H1 (cell line): ENCODE measurements around the gene ANAPC5. TPM values are rescaled to one million over a fixed set of nuclear protein-coding genes. Genes with fewer than 3 reads are reported as not detected.

ENCODE experiments used
- CTCF ChIA-PET: fragments of 300-600 bp; sonication (Branson Sonifier 250); formaldehyde crosslinking; loops from one replicate; lab custom pipeline; 2021; ENCODE audit not compliant: partially characterized antibody; lab: Charles Lee
- POLR2A ChIA-PET: fragments of 300-600 bp; sonication (Branson Sonifier 250); formaldehyde crosslinking; loops from one replicate; lab custom pipeline; 2021; ENCODE audit warnings: inconsistent platforms; ENCODE audit not compliant: partially characterized antibody; lab: Charles Lee
- DNase-seq, 2 experiments: peaks; one replicate each; pipeline versions ENCODE4 v3.0.0 to v3.0.0-alpha.2; 2010 to 2022; ENCODE audit warnings: low spot score in 2 of 2, low read depth in 1 of 2, mixed read lengths in 1 of 2
- FAIRE-seq: peaks from 2 replicates; lab custom pipeline; 2011; peaks lifted over from hg19 to GRCh38; lab: Jason Lieb, UNC
- H2AFZ ChIP-seq: 2 replicates; pipeline ENCODE4 v1.8.1; 2012; ENCODE audit warnings: low read length, inconsistent platforms
- H2AK5ac ChIP-seq: 2 replicates; pipeline ENCODE4 v1.6.1; 2013; ENCODE audit warnings: low read depth, low read length
- H2BK120ac ChIP-seq: replicated peaks from 2 replicates; pipeline ENCODE3; 2013; ENCODE audit warnings: low read depth, low read length, inconsistent platforms
- H2BK12ac ChIP-seq: 2 replicates; pipeline ENCODE4 v1.6.1; 2013; ENCODE audit warnings: low read depth, low read length
- H2BK15ac ChIP-seq: 2 replicates; pipeline ENCODE4 v1.6.1; 2013; ENCODE audit warnings: low read length
- H2BK20ac ChIP-seq: 2 replicates; pipeline ENCODE4 v1.6.1; 2013; ENCODE audit warnings: low read length
- H2BK5ac ChIP-seq: 2 replicates; pipeline ENCODE4 v1.6.1; 2013; ENCODE audit warnings: low read depth, low read length
- H3K14ac ChIP-seq: 2 replicates; pipeline ENCODE4 v1.6.1; 2013; ENCODE audit warnings: inconsistent platforms; ENCODE audit not compliant: insufficient read length
- H3K18ac ChIP-seq: 2 replicates; pipeline ENCODE4 v1.6.1; 2013; ENCODE audit warnings: low read length; ENCODE audit errors: extremely low read depth
- H3K23ac ChIP-seq: 2 replicates; pipeline ENCODE4 v1.6.1; 2013; ENCODE audit warnings: inconsistent platforms; ENCODE audit not compliant: insufficient read length
- H3K23me2 ChIP-seq: 2 replicates; pipeline ENCODE4 v1.6.1; 2013; ENCODE audit warnings: low read depth, low read length
- H3K27ac ChIP-seq: 2 replicates; pipeline ENCODE4 v1.6.1; 2011; ENCODE audit warnings: low read depth, low read length, inconsistent platforms
- H3K27me3 ChIP-seq, 4 experiments: replicated peaks in 1 of 4; 1 replicate in 1 of 4; 2 replicates in 3 of 4; pipeline versions ENCODE4 v1.6.1 to v1.8.1; 2011 to 2013; ENCODE audit warnings: low read length in 3 of 4, mild to moderate bottlenecking in 3 of 4, inconsistent platforms in 2 of 4, mixed read lengths in 2 of 4, moderate library complexity in 1 of 4; ENCODE audit not compliant: control insufficient read depth in 3 of 4, insufficient read depth in 3 of 4; ENCODE audit errors: extremely low read depth in 1 of 4
- H3K36me3 ChIP-seq, 4 experiments: 2 replicates each; pipeline versions ENCODE4 v1.6.1 to v1.8.1; 2011 to 2013; ENCODE audit warnings: mild to moderate bottlenecking in 4 of 4, low read length in 3 of 4, moderate library complexity in 2 of 4, control low read depth in 1 of 4, inconsistent platforms in 1 of 4; ENCODE audit not compliant: insufficient read depth in 4 of 4, control insufficient read depth in 2 of 4
- H3K4ac ChIP-seq: replicated peaks from 2 replicates; pipeline ENCODE3; 2013; ENCODE audit warnings: low read length, low read depth, mixed read lengths, inconsistent platforms; ENCODE audit not compliant: insufficient read length
- H3K4me1 ChIP-seq, 4 experiments: replicated peaks in 1 of 4; 1 replicate in 1 of 4; 2 replicates in 3 of 4; pipeline versions ENCODE4 v1.6.1 to v1.8.1; 2011 to 2013; ENCODE audit warnings: low read length in 3 of 4, inconsistent platforms in 2 of 4, mixed read lengths in 1 of 4; ENCODE audit not compliant: insufficient read depth in 4 of 4, control insufficient read depth in 3 of 4
- H3K4me2 ChIP-seq, 2 experiments: 2 replicates each; pipeline versions ENCODE4 v1.6.1 to v1.8.1; 2011 to 2013; ENCODE audit warnings: low read depth in 2 of 2, low read length in 2 of 2, control low read depth in 1 of 2, inconsistent platforms in 1 of 2, mild to moderate bottlenecking in 1 of 2; ENCODE audit not compliant: insufficient read depth in 1 of 2
- H3K4me3 ChIP-seq, 4 experiments: fragments of 200-600, 300-600 bp in 1 of 4; sonication (generic), shearing (Covaris generic), sonication (Bioruptor Twin) in 1 of 4; 2 replicates each; pipeline versions ENCODE4 v1.5.1 to v1.8.1; 2011 to 2016; ENCODE audit warnings: low read length in 4 of 4, low read depth in 3 of 4, control low read depth in 2 of 4, inconsistent platforms in 2 of 4, mild to moderate bottlenecking in 2 of 4, mixed read lengths in 1 of 4, moderate library complexity in 1 of 4; ENCODE audit not compliant: insufficient read depth in 2 of 4; ENCODE audit errors: extremely low read depth in 1 of 4
- H3K56ac ChIP-seq: replicated peaks from 2 replicates; pipeline ENCODE3; 2013; ENCODE audit warnings: low read depth, mild to moderate bottlenecking, mixed read lengths, low read length, inconsistent platforms; ENCODE audit not compliant: insufficient read length
- H3K79me1 ChIP-seq: 2 replicates; pipeline ENCODE4 v1.6.1; 2013; ENCODE audit warnings: low read depth, low read length, control low read depth
- H3K79me2 ChIP-seq, 2 experiments: 2 replicates each; pipeline versions ENCODE4 v1.6.1 to v1.8.1; 2012 to 2013; ENCODE audit warnings: low read length in 2 of 2, mild to moderate bottlenecking in 2 of 2, inconsistent platforms in 1 of 2; ENCODE audit not compliant: insufficient read depth in 2 of 2, control insufficient read depth in 1 of 2
- H3K9ac ChIP-seq, 4 experiments: replicated peaks in 1 of 4; 1 replicate in 1 of 4; 2 replicates in 3 of 4; pipeline versions ENCODE4 v1.6.1 to v1.8.1; 2011 to 2013; ENCODE audit warnings: low read depth in 3 of 4, low read length in 3 of 4, control low read depth in 2 of 4, mild to moderate bottlenecking in 2 of 4, moderate library complexity in 2 of 4, inconsistent platforms in 1 of 4; ENCODE audit errors: extremely low read depth in 1 of 4
- H3K9me3 ChIP-seq, 2 experiments: 2 replicates each; pipeline versions ENCODE4 v1.6.1 to v1.8.1; 2012 to 2013; ENCODE audit warnings: mild to moderate bottlenecking in 2 of 2, moderate library complexity in 2 of 2, control low read depth in 1 of 2, inconsistent platforms in 1 of 2, low read depth in 1 of 2, low read length in 1 of 2, mixed read lengths in 1 of 2; ENCODE audit not compliant: insufficient read depth in 2 of 2
- H4K20me1 ChIP-seq, 2 experiments: replicated peaks in 1 of 2; 2 replicates each; pipeline versions ENCODE3 to v1.8.1; 2011 to 2013; ENCODE audit warnings: inconsistent platforms in 2 of 2, low read length in 2 of 2, mild to moderate bottlenecking in 1 of 2; ENCODE audit not compliant: insufficient read depth in 2 of 2, control insufficient read depth in 1 of 2
- H4K5ac ChIP-seq: 2 replicates; pipeline ENCODE4 v1.6.1; 2013; ENCODE audit warnings: low read length, low read depth, mixed read lengths, inconsistent platforms; ENCODE audit not compliant: insufficient read length
- H4K8ac ChIP-seq: 2 replicates; pipeline ENCODE4 v1.8.0; 2013; ENCODE audit warnings: mild to moderate bottlenecking, moderate library complexity, low read length, inconsistent platforms; ENCODE audit not compliant: insufficient read depth; ENCODE audit errors: extremely low read depth
- H4K91ac ChIP-seq: replicated peaks from 2 replicates; pipeline ENCODE3; 2013; ENCODE audit warnings: low read length, mixed read lengths, inconsistent platforms; ENCODE audit not compliant: insufficient read length
- BCL11A ChIP-seq, 2 experiments: IDR thresholded peaks; one replicate each; pipeline ENCODE4 v1.6.1; 2011; ENCODE audit warnings: low read depth in 2 of 2, low read length in 2 of 2, mild to moderate bottlenecking in 2 of 2
- CBX8 ChIP-seq: fragments of 300-800, 300-1000 bp; sonication (generic); IDR thresholded peaks from 2 replicates; pipeline ENCODE4 v1.7.1; 2016; ENCODE audit warnings: low read depth, low read length, borderline replicate concordance
- CEBPB ChIP-seq: IDR thresholded peaks from 2 replicates; pipeline ENCODE4 v1.6.1; 2012; ENCODE audit warnings: low read depth, low read length
- CHD2 ChIP-seq: IDR thresholded peaks from 2 replicates; pipeline ENCODE4 v1.6.1; 2012; ENCODE audit warnings: low read length, improper control_type of control experiment
- HDAC6 ChIP-seq: IDR thresholded peaks from one replicate; pipeline ENCODE4 v1.7.1; 2012; ENCODE audit warnings: low read depth, mild to moderate bottlenecking, inconsistent platforms, low read length, moderate library complexity
- JUND ChIP-seq: IDR thresholded peaks from 2 replicates; pipeline ENCODE4 v1.6.1; 2011; ENCODE audit warnings: mild to moderate bottlenecking, improper control_type of control experiment, low read length
- POU5F1 ChIP-seq: IDR thresholded peaks from 2 replicates; pipeline ENCODE4 v1.6.1; 2011; ENCODE audit warnings: low read depth, mild to moderate bottlenecking, low read length, moderate library complexity
- SP2 ChIP-seq: IDR thresholded peaks from 2 replicates; pipeline ENCODE4 v1.6.1; 2012; ENCODE audit warnings: mild to moderate bottlenecking, low read length, inconsistent platforms
- TAF1 ChIP-seq: IDR thresholded peaks from 2 replicates; pipeline ENCODE4 v1.6.1; 2011; ENCODE audit warnings: mild to moderate bottlenecking, low read depth, low read length
- TCF12 ChIP-seq: IDR thresholded peaks from 2 replicates; pipeline ENCODE4 v1.6.1; 2011; ENCODE audit warnings: low read depth, mild to moderate bottlenecking, low read length
- USF2 ChIP-seq: IDR thresholded peaks from 2 replicates; pipeline ENCODE4 v1.6.1; 2011; ENCODE audit warnings: low read length, improper control_type of control experiment
- YY1 ChIP-seq: IDR thresholded peaks from 2 replicates; pipeline ENCODE4 v1.6.1; 2011; ENCODE audit warnings: low read depth, mild to moderate bottlenecking, low read length
- ZNF274 ChIP-seq: IDR thresholded peaks from 2 replicates; pipeline ENCODE4 v1.7.0; 2012; ENCODE audit warnings: low read length, borderline replicate concordance; ENCODE audit errors: extremely low read depth
- WGBS, 2 experiments: shearing (Covaris generic) in 1 of 2; methylation state at CpG; one replicate each; pipeline versions ENCODE4 v1.1.6 to v1.1.7; 2013 to 2015; ENCODE audit warnings: low lambda C conversion rate in 2 of 2, mixed read lengths in 2 of 2, inconsistent platforms in 1 of 2, low coverage in 1 of 2, missing lambda C conversion rate in 1 of 2; ENCODE audit not compliant: insufficient replicate concordance in 2 of 2, insufficient coverage in 1 of 2, insufficient read length in 1 of 2; ENCODE audit errors: extremely low coverage in 1 of 2, missing lambda C conversion rate in 1 of 2; 5-methylcytosine and 5-hydroxymethylcytosine counted together
- polyA plus RNA-seq, 7 experiments: library from polyadenylated mRNA; depleted of rRNA in 3 of 7; stranded (reverse) in 5 of 7; unstranded in 2 of 7; fragments of >200 nt in 5 of 7; fragments of 200-250 nt in 2 of 7; gene quantifications; 1 replicate in 5 of 7; 2 replicates in 1 of 7; 4 replicates in 1 of 7; pipeline versions ENCODE4 v1.2.1 to v1.2.3, GENCODE V29; 2011 to 2013; ENCODE audit warnings: missing spikeins in 2 of 7, mixed read lengths in 2 of 7
- total RNA-seq: library from RNA; stranded (reverse); fragmentation: NEBNext Ultra II Directional; extraction: Animal tissue kit (Norgen Biotek cat#: 25700); gene quantifications from 2 replicates; pipeline ENCODE4 v1.2.1, GENCODE V29; 2021

The ANAPC5 gene
- total and polyA plus RNA-seq, 2 of the 8 experiments (the other 6 are each of a cell fraction or from before 2014, with no cell fraction given) = 103 to 127 TPM

DNA sequence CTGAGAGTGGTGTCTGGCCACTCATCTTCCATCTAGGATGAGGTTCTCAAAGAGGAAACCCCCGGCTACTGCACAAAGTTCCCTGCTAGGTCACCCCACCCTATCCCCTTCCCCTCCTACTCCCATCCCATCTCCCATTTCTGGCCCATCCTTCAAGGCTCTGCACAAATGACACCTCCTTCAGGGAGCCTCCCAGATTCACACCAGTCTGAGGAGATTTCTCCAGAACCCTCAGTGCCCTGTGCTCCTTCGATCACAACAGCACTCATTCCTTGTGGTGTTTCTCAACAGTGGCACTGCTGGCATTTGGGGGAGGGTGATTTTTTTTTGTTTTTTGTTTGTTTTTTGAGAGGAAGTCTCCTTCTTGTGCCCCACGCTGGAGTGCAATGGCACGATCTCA lies 58.6 kb downstream of the ANAPC5 start:
- Histone ChIP-seq H3K4me3 (no peak overlapping the region), H2BK20ac (no peak overlapping the region), H3K27ac (no peak overlapping the region), H3K36me3 (no peaks in the 10 kb centered on the region; a peak in 2 of 8 replicates), H4K8ac (0 out of 2 replicates have a peak overlapping the region, but pooled peaks have one; percentile 14), H2BK120ac (no peak overlapping the region), H4K91ac (no peak overlapping the region), H3K14ac (no peak overlapping the region), H3K79me2 (peaks cover 0 to 21% of the 10 kb centered on the region in 2 experiments; a peak in 2 of 4 replicates), H2AFZ (no peak overlapping the region), H3K56ac (no peak overlapping the region), H4K20me1 (peaks cover 2 to 5% of the 10 kb centered on the region in 2 experiments), H2BK15ac (no peak overlapping the region), H4K5ac (no peak overlapping the region), H2BK12ac (no peak overlapping the region), H3K23ac (no peak overlapping the region), H3K9ac (no peak overlapping the region), H3K4me1 (peaks cover under 1 to 12% (median 1%) of the 10 kb centered on the region in 4 experiments; a peak in 6 of 7 replicates), H2BK5ac (no peak overlapping the region), H3K9me3 (no peaks in the 10 kb centered on the region), H3K79me1 (peaks cover 10% of the 10 kb centered on the region; the same call in 1 of the 2 replicates), H3K18ac (no peak overlapping the region), H3K4me2 (no peak overlapping the region), H2AK5ac (no peak overlapping the region), H3K23me2 (peaks cover 10% of the 10 kb centered on the region), H3K4ac (no peak overlapping the region), H3K27me3 (no peaks in the 10 kb centered on the region)
- TF ChIP-seq POU5F1 = no peak
- no peak for TF ChIP-seq JUND
- no peak for TF ChIP-seq YY1
- TF ChIP-seq TCF12 = no peak
- TF ChIP-seq SP2 = no peak
- TF ChIP-seq CEBPB = no peak
- TF ChIP-seq CHD2 = no peak
- TF ChIP-seq ZNF274 = no peak
- TF ChIP-seq BCL11A (IDR thresholded peaks at IDR 0.05; ENCODE audit: low read depth in 2 of 2, low read length in 2 of 2) = no peak
- TF ChIP-seq USF2 = no peak
- TF ChIP-seq HDAC6 = no peak
- no peak for TF ChIP-seq CBX8
- no peak for TF ChIP-seq TAF1
- FAIRE-seq (no peak), DNase-seq (no peak)
- 88% methylated on average over 4 of the region's 4 CpGs; no CpG with 5 or more reads in 1 of the 2 experiments for WGBS, 2 experiments
- ChIA-PET CTCF (no interaction called here), POLR2A (no interaction called here)
